Measurements from ENCODE around the gene C19orf73. TPM values are rescaled to one million over a fixed set of nuclear protein-coding genes. Genes with fewer than 3 reads are reported as not detected.
"Not testable (repeated sequence)": the region's sequence is repeated elsewhere in the genome, so short reads cannot be mapped to it uniquely, and the experiment has no call there.

Gene C19orf73
- total RNA-seq, 1 experiment from 2014 or later: 0.15 TPM

GRCh38 chr19:49125025-49125731 lies 6.2 kb upstream of the C19orf73 start:
- ATAC-seq (no peak), DNase-seq (no peak)
- Histone ChIP-seq H4K20me1 (ENCODE audit: low read length) (no peaks in the 10 kb centered on the region), H3K4me2 (ENCODE audit: low read length) (no peak overlapping the region), H3K4me3 (ENCODE audit: low read length) (no peak overlapping the region), H3K4me1 (ENCODE audit: insufficient read depth, low read length) (no peaks in the 10 kb centered on the region; the same call in none of the 2 replicates), H3K9me3 (ENCODE audit: low read length) (no peaks in the 10 kb centered on the region), H3K79me2 (ENCODE audit: low read length) (no peaks in the 10 kb centered on the region), H3F3A (ENCODE audit: low read length, unreplicated experiment) (no peaks in the 10 kb centered on the region), H3K27me3 (ENCODE audit: low read length) (no peaks in the 10 kb centered on the region), H3K27ac (ENCODE audit: low read length) (no peak overlapping the region), H3K36me3 (ENCODE audit: low read depth, low read length) (no peaks in the 10 kb centered on the region), H3K9ac (ENCODE audit: low read length) (no peak overlapping the region), H3K9me2 (replicated peaks; ENCODE audit: low read length) (no peaks in the 10 kb centered on the region), H2AFZ (ENCODE audit: low read length) (no peak overlapping the region)
- ChIA-PET POLR2A (ENCODE audit: unreplicated experiment) (interaction anchor here (0.7 kb wide), 1 partner anchor 107 kb away, joined by 3 read pairs; no protein-coding TSS in a partner anchor), CTCF (no interaction called here)
- BruUV-seq (replicated peaks): no TSS peak
- no peak for TF ChIP-seq CTCF (conservative IDR thresholded peaks at IDR 0.05; ENCODE audit: low read depth, low read length)
- TF ChIP-seq EZH2 (IDR thresholded peaks at IDR 0.05; ENCODE audit: low read length, unreplicated experiment): no peak
- no peak for TF ChIP-seq EZH2phosphoT487 (IDR thresholded peaks at IDR 0.05; ENCODE audit: borderline replicate concordance, low read length)
- intact Hi-C loops (cut with micrococcal nuclease): no loop called here

GRCh38 chr19:49123285-49123684 lies 4.3 kb upstream of the C19orf73 start:
- POLR2A ChIA-PET (ENCODE audit: unreplicated experiment): interaction anchor here (0.5 kb wide), 1 partner anchor 560 kb away, joined by 3 read pairs; no protein-coding TSS in a partner anchor
- H4K20me1 ChIP-seq (ENCODE audit: low read length); H2AFZ ChIP-seq (ENCODE audit: low read length); H3K9me3 ChIP-seq (ENCODE audit: low read length); H3K9ac ChIP-seq (ENCODE audit: low read length); intact Hi-C loops (cut with micrococcal nuclease); H3F3A ChIP-seq (ENCODE audit: low read length, unreplicated experiment); BruUV-seq (replicated peaks); H3K79me2 ChIP-seq (ENCODE audit: low read length); DNase-seq; CTCF ChIA-PET; H3K4me1 ChIP-seq (ENCODE audit: insufficient read depth, low read length); H3K27ac ChIP-seq (ENCODE audit: low read length); H3K9me2 ChIP-seq (replicated peaks; ENCODE audit: low read length); ATAC-seq; H3K4me2 ChIP-seq (ENCODE audit: low read length); H3K36me3 ChIP-seq (ENCODE audit: low read depth, low read length); H3K27me3 ChIP-seq (ENCODE audit: low read length); H3K4me3 ChIP-seq (ENCODE audit: low read length): not testable (repeated sequence)

DNA sequence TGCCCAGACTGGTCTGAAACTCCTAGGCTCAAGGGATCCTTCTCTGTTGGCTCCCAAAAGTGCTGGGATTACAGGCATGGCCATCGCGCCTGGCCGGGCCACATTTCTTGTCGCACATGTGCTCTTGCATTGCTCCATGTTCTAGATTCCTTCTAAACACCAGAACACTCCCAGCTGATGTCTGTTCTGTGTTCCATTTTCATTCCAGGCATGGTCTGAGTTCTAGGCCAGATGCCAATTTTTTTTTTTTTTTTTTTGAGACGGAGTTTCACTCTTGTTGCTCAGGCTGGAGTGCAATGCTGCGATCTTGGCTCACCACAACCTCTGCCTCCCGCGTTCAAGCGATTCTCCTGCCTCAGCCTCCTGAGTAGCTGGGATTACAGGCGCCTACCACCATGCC lies 2.9 kb upstream of the C19orf73 start:
- H3K4me1 ChIP-seq (ENCODE audit: insufficient read depth, low read length); BruUV-seq (replicated peaks); H3K36me3 ChIP-seq (ENCODE audit: low read depth, low read length); H3K4me2 ChIP-seq (ENCODE audit: low read length); DNase-seq; H3K9me3 ChIP-seq (ENCODE audit: low read length); H3K4me3 ChIP-seq (ENCODE audit: low read length); POLR2A ChIA-PET (ENCODE audit: unreplicated experiment); CTCF ChIA-PET; ATAC-seq; H3K27ac ChIP-seq (ENCODE audit: low read length); intact Hi-C loops (cut with micrococcal nuclease); H3K27me3 ChIP-seq (ENCODE audit: low read length); H3F3A ChIP-seq (ENCODE audit: low read length, unreplicated experiment); H3K9ac ChIP-seq (ENCODE audit: low read length); H3K79me2 ChIP-seq (ENCODE audit: low read length); H3K9me2 ChIP-seq (replicated peaks; ENCODE audit: low read length); H4K20me1 ChIP-seq (ENCODE audit: low read length); H2AFZ ChIP-seq (ENCODE audit: low read length): not testable (repeated sequence)

DNA sequence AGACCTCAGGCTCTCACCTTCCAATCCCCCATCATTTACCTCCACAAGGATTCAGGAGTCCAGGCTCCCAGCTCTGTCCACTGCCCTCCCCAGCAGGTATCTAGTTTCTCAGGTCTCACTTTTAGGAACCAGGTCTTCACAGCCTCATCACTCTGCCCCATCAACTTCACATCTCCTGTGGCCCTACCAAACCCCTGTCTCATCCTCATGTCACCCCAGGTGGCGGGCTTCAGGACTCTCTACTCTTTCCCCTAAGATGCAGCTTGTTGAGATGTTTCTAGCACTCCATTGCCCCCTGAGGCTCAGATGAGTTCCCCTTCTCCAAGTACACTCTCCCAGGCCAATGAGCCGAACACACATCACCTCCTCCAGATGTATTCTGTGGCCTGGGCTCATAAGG lies 1.9 kb upstream of the C19orf73 start:
- ATAC-seq (no peak), DNase-seq (no peak)
- no peaks in the 10 kb centered on the region for H3K9me2 ChIP-seq (replicated peaks; ENCODE audit: low read length)
- no peak overlapping the region for H2AFZ ChIP-seq (ENCODE audit: low read length)
- no peak overlapping the region for H3K4me3 ChIP-seq (ENCODE audit: low read length)
- H3K27me3 ChIP-seq (ENCODE audit: low read length): no peaks in the 10 kb centered on the region
- intact Hi-C loops (cut with micrococcal nuclease): no loop called here
- no peaks in the 10 kb centered on the region for H3K79me2 ChIP-seq (ENCODE audit: low read length)
- H3K27ac ChIP-seq (ENCODE audit: low read length): no peak overlapping the region
- POLR2A ChIA-PET (ENCODE audit: unreplicated experiment): no interaction called here
- peaks cover 6% of the 10 kb centered on the region; the same call in 1 of the 2 replicates for H3K4me1 ChIP-seq (ENCODE audit: insufficient read depth, low read length)
- TF ChIP-seq EZH2 (IDR thresholded peaks at IDR 0.05; ENCODE audit: low read length, unreplicated experiment) (no peak), CTCF (conservative IDR thresholded peaks at IDR 0.05; ENCODE audit: low read depth, low read length) (no peak), EZH2phosphoT487 (IDR thresholded peaks at IDR 0.05; ENCODE audit: borderline replicate concordance, low read length) (no peak)
- no peaks in the 10 kb centered on the region for H4K20me1 ChIP-seq (ENCODE audit: low read length)
- no peaks in the 10 kb centered on the region for H3F3A ChIP-seq (ENCODE audit: low read length, unreplicated experiment)
- no peaks in the 10 kb centered on the region for H3K9me3 ChIP-seq (ENCODE audit: low read length)
- no peak overlapping the region for H3K4me2 ChIP-seq (ENCODE audit: low read length)
- no peaks in the 10 kb centered on the region for H3K36me3 ChIP-seq (ENCODE audit: low read depth, low read length)
- CTCF ChIA-PET: no interaction called here
- no peak overlapping the region for H3K9ac ChIP-seq (ENCODE audit: low read length)
- no TSS peak for BruUV-seq (replicated peaks)

All from PC-3 (cell line).